BLaER1 treated with 17β-estradiol and CSF1 and Interleukin-3, amounts not matched to agents 10 nM and 100 nM (cell line): ENCODE results near the gene OPN3.
A peak's percentile ranks its signal among the peaks of the same experiment; 100 is the strongest.

Experiments
- H3K27ac ChIP-seq, 11 experiments: shearing (Covaris generic); formaldehyde crosslinking; 2 replicates each; pipeline ENCODE4 v1.8.1; 2022
- H3K27me3 ChIP-seq, 11 experiments: shearing (Covaris generic); formaldehyde crosslinking; 2 replicates each; pipeline ENCODE4 v1.8.1; 2022
- H3K36me3 ChIP-seq, 11 experiments: shearing (Covaris generic); formaldehyde crosslinking; 2 replicates each; pipeline ENCODE4 v1.8.1; 2022
- H3K4me1 ChIP-seq, 10 experiments: shearing (Covaris generic); formaldehyde crosslinking; 2 replicates each; pipeline ENCODE4 v1.8.1; 2022
- H3K4me2 ChIP-seq, 11 experiments: shearing (Covaris generic); formaldehyde crosslinking; 2 replicates each; pipeline ENCODE4 v1.8.1; 2022
- H3K4me3 ChIP-seq, 10 experiments: shearing (Covaris generic); formaldehyde crosslinking; 2 replicates each; pipeline ENCODE4 v1.8.1; 2022
- H3K9ac ChIP-seq, 11 experiments: shearing (Covaris generic); formaldehyde crosslinking; 2 replicates each; pipeline ENCODE4 v1.8.1; 2022
- H3K9me3 ChIP-seq, 11 experiments: shearing (Covaris generic); formaldehyde crosslinking; replicated peaks in 1 of 11; 2 replicates each; pipeline ENCODE4 v1.8.1; 2022
- H4K20me1 ChIP-seq, 11 experiments: shearing (Covaris generic); formaldehyde crosslinking; 2 replicates each; pipeline ENCODE4 v1.8.1; 2022
- Cebpa-rat ChIP-seq, 11 experiments: shearing (Covaris generic); IDR thresholded peaks; 2 replicates each; pipeline ENCODE4 v1.8.1; 2022

Gene OPN3

DNA sequence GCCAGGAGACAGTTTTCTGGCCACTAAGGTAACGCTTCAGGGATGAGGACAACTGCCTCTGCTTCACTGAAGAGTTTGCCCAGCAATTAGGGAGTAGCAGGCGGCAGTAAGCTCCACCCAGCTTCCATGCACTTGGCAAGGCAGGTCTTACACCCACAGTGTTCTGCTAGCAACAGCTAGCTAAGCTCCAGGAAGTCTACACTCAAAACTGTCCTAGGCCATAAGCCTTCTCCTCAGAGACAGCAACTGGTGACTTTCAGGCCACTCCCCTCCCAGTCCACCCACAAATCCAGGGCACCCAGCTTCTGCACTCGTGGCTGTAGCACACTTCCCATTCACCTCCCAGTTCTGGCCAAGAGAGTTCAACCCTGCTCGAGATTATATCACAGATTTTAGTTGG lies 60.7 kb downstream of the OPN3 start:
- no peak overlapping the region for H3K27ac ChIP-seq
- H3K4me1 ChIP-seq: no peaks in the 10 kb centered on the region
- H4K20me1 ChIP-seq: no peaks in the 10 kb centered on the region
- no peak overlapping the region for H3K4me2 ChIP-seq
- peaks cover 29 to 94% (median 70%) of the 10 kb centered on the region in 11 experiments for H3K36me3 ChIP-seq
- no peak overlapping the region for H3K9ac ChIP-seq
- no peaks in the 10 kb centered on the region for H3K27me3 ChIP-seq
- H3K4me3 ChIP-seq: no peak overlapping the region
- peaks cover 47 to 68% (median 61%) of the 10 kb centered on the region in 11 experiments for H3K9me3 ChIP-seq
- no peak for TF ChIP-seq Cebpa-rat (IDR thresholded peaks at IDR 0.05)

- Histone ChIP-seq H4K20me1 (no peaks in the 10 kb centered on the region), H3K27ac (no peak overlapping the region), H3K27me3 (no peaks in the 10 kb centered on the region), H3K9ac (no peak overlapping the region), H3K36me3 (peaks cover 17 to 78% (median 43%) of the 10 kb centered on the region in 11 experiments), H3K4me2 (no peak overlapping the region), H3K4me3 (no peak overlapping the region), H3K4me1 (no peaks in the 10 kb centered on the region), H3K9me3 (peaks cover 34 to 53% (median 41%) of the 10 kb centered on the region in 11 experiments)
- TF ChIP-seq Cebpa-rat (IDR thresholded peaks at IDR 0.05): no peak
These were observed 66.0 kb downstream of the OPN3 start for GRCh38 chr1:241574154-241574553.

DNA sequence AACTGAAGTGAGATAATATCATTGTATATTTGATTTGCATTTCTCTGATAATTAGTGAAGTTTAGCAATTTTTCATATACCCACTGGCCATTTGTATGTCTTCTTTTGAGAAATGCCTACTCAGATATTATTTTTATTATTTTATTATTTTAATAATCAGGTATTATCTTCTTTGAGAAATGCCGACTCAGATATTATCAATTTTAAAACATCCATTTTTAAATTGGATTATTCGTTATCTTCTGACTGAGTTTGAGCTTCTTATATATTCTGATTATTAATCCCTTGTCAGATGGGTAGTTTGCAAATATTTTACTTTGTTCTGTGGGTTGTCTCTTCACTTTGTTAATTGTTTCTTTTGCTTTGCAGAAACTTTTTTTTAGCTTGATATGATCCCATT lies 70.3 kb downstream of the OPN3 start:
- Histone ChIP-seq H3K4me3 (no peak overlapping the region), H3K36me3 (peaks cover 0 to 67% (median 28%) of the 10 kb centered on the region in 11 experiments; a peak in 14 of 22 replicates), H3K9ac (no peak overlapping the region), H3K4me2 (no peak overlapping the region), H3K4me1 (no peaks in the 10 kb centered on the region), H3K27me3 (no peaks in the 10 kb centered on the region), H3K9me3 (peaks cover 0 to 15% (median 0%) of the 10 kb centered on the region in 11 experiments; a peak in 5 of 22 replicates), H3K27ac (no peak overlapping the region), H4K20me1 (no peaks in the 10 kb centered on the region)
- TF ChIP-seq Cebpa-rat (IDR thresholded peaks at IDR 0.05): no peak

DNA sequence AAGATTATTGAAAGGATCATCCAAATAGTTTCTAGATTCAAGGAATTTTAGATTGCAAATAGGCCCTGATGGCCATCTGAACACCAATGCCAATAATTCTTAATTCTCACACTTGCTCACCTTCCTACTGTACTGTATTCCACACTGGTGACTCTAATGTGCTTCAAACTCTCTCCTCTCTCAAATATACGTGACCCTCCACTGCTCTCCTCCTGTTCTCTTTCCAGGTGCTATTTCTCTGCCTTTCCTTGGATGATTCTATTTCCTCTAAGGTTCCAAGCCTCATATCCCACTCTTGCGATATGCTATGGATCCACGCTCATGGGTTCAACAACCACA lies 79.4 kb downstream of the OPN3 start:
- peak overlapping the region in 4 of 11 experiments; percentile 3 to 45 (median 20); a peak in 4 of 22 replicates for H3K27ac ChIP-seq
- H3K9me3 ChIP-seq: peaks cover 0 to 9% (median 0%) of the 10 kb centered on the region in 11 experiments; a peak in 2 of 22 replicates
- no peak overlapping the region for H3K9ac ChIP-seq
- H3K36me3 ChIP-seq: peaks cover 5 to 71% (median 29%) of the 10 kb centered on the region in 11 experiments; a peak in 19 of 22 replicates
- H3K4me2 ChIP-seq: peak overlapping the region in 7 of 11 experiments; percentile 8 to 43 (median 15); a peak in 7 of 22 replicates
- TF ChIP-seq Cebpa-rat (IDR thresholded peaks at IDR 0.05): no peak
- H3K4me1 ChIP-seq: peaks cover 0 to 11% (median 5%) of the 10 kb centered on the region in 10 experiments; a peak in 6 of 20 replicates
- no peak overlapping the region for H3K4me3 ChIP-seq
- H4K20me1 ChIP-seq: no peaks in the 10 kb centered on the region
- H3K27me3 ChIP-seq: no peaks in the 10 kb centered on the region

- Histone ChIP-seq H3K4me2 (peak overlapping the region in 7 of 11 experiments; percentile 8 to 43 (median 15); a peak in 8 of 22 replicates), H3K4me1 (peaks cover 0 to 11% (median 5%) of the 10 kb centered on the region in 10 experiments; a peak in 6 of 20 replicates), H4K20me1 (no peaks in the 10 kb centered on the region), H3K9me3 (peaks cover 0 to 9% (median 0%) of the 10 kb centered on the region in 11 experiments; a peak in 2 of 22 replicates), H3K27me3 (no peaks in the 10 kb centered on the region), H3K27ac (peak overlapping the region in 3 of 11 experiments; percentile 9 to 45 (median 32); a peak in 3 of 22 replicates), H3K4me3 (no peak overlapping the region), H3K36me3 (peaks cover 5 to 70% (median 29%) of the 10 kb centered on the region in 11 experiments; a peak in 19 of 22 replicates), H3K9ac (no peak overlapping the region)
- TF ChIP-seq Cebpa-rat (IDR thresholded peaks at IDR 0.05): no peak
These were observed 79.9 kb downstream of the OPN3 start for GRCh38 chr1:241560146-241560848.

- no peaks in the 10 kb centered on the region for H4K20me1 ChIP-seq
- no peak for TF ChIP-seq Cebpa-rat (IDR thresholded peaks at IDR 0.05)
- no peak overlapping the region for H3K27ac ChIP-seq
These were observed 82.5 kb downstream of the OPN3 start for GRCh38 chr1:241557551-241558193.

GRCh38 chr1:241557031-241557430 lies 83.1 kb downstream of the OPN3 start:
- Histone ChIP-seq H3K9me3 (peaks cover 0 to 6% (median 0%) of the 10 kb centered on the region in 11 experiments; a peak in 4 of 22 replicates), H3K9ac (no peak overlapping the region), H4K20me1 (no peaks in the 10 kb centered on the region), H3K4me3 (no peak overlapping the region), H3K27ac (no peak overlapping the region), H3K4me1 (peaks cover 23 to 35% (median 25%) of the 10 kb centered on the region in 10 experiments), H3K36me3 (peaks cover under 1 to 46% (median 18%) of the 10 kb centered on the region in 11 experiments; a peak in 19 of 22 replicates), H3K27me3 (no peaks in the 10 kb centered on the region), H3K4me2 (no peak overlapping the region)
- TF ChIP-seq Cebpa-rat (IDR thresholded peaks at IDR 0.05): no peak

More at GRCh38 chr1:241557551-241558193, 82.5 kb downstream of the OPN3 start:
- H3K4me1 ChIP-seq: peaks cover 16 to 29% (median 19%) of the 10 kb centered on the region in 10 experiments; a peak in 19 of 20 replicates
- H3K4me2 ChIP-seq: no peak overlapping the region
- H3K4me3 ChIP-seq: no peak overlapping the region
- H3K36me3 ChIP-seq: peaks cover 5 to 53% (median 25%) of the 10 kb centered on the region in 11 experiments; a peak in 18 of 22 replicates
- no peak overlapping the region for H3K9ac ChIP-seq
- H3K27me3 ChIP-seq: no peaks in the 10 kb centered on the region
- H3K9me3 ChIP-seq: peaks cover 0 to 12% (median 0%) of the 10 kb centered on the region in 11 experiments; a peak in 4 of 22 replicates

DNA sequence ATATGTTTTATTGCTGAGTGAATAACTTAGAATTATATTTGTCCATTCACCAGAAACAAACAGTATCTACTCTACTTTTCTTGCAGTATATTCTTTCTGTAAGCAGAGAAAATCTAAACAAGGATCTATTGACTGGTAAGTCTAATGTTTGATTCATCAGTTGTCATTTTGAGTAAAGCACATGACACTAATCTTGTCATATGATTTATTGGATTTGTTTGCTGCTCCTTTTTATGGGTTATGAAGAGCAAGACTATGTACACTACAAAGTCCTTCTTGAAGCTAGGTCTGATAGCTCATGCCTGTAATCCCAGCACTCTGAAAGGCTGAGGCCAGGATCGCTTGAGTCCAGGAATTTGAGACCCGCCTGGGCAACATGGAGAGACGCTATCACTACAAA lies 84.6 kb downstream of the OPN3 start:
- Histone ChIP-seq H3K27ac (no peak overlapping the region), H3K9ac (no peak overlapping the region), H3K4me1 (peaks cover 28 to 41% (median 38%) of the 10 kb centered on the region in 10 experiments), H3K4me2 (no peak overlapping the region), H3K27me3 (no peaks in the 10 kb centered on the region), H4K20me1 (no peaks in the 10 kb centered on the region), H3K36me3 (peaks cover 0 to 31% (median 10%) of the 10 kb centered on the region in 11 experiments; a peak in 17 of 22 replicates), H3K9me3 (peaks cover 0 to 5% (median 0%) of the 10 kb centered on the region in 11 experiments; a peak in 3 of 22 replicates), H3K4me3 (no peak overlapping the region)
- TF ChIP-seq Cebpa-rat (IDR thresholded peaks at IDR 0.05): no peak
